HG02763 (cell line): ENCODE data around the gene TTC33.
A peak's percentile ranks its signal among the peaks of the same experiment; 100 is the strongest.
"Not testable (repeated sequence)": the region's sequence is repeated elsewhere in the genome, so short reads cannot be mapped to it uniquely, and the experiment has no call there.

ENCODE experiments used
- ATAC-seq: cut with Tn5 transposase; IDR thresholded peaks from one replicate; pipeline ENCODE4 v1.9.1; 2021; ENCODE audit warnings: mild to moderate bottlenecking, moderate library complexity; ENCODE audit not compliant: unreplicated experiment

The TTC33 gene, protein sequence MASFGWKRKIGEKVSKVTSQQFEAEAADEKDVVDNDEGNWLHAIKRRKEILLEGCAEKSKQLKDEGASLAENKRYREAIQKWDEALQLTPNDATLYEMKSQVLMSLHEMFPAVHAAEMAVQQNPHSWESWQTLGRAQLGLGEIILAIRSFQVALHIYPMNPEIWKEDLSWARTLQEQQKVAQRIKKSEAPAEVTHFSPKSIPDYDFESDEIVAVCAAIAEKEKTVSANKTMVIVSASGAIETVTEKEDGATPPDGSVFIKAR

DNA sequence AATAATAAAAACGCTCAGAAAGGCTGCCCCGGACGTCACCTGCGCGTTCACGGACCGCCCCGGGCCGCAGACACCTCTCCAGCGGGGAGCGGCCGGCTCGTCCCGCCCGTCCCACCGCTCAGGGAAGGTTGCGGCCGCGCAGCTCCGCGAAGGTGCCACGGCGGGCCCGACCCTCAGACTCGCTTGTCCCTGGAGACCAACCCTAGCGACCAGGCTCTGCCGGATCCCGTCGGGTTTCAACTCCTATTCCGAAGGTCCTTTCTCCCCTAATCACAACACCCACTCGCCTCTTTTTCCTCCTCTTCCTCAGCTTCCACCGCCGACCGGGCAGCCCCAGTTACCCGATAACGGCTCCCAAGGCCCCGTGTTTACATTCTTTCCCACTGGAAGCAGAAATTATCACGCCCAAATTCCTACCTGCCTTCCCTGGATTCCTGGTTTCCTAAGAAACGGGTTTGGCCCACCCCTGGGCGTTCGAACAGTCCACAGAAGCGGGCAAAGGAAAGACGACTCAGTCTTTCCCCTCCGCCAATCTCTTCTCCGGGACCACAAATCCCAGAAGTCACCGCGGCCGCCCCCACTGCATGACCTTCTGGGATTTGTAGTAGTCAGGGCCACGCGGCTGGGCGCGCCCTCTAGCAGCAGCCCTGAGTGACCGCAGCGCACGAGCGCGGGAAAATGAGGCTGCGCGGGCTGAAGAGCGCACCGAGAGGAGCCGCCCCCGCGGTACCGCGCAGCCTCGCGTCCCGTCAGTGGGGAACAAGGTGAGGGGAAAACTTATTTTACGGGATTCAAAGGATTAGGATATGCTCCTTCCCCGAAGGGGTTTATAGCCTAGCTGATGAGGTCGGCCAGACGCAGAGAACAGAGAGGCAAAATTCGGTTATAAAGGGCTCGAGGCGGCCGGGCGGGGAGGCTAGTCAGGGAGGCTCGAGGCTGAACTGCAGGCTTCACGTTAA is at the start of gene TTC33:
TSS of gene TTC33 (minus strand) at position 555 of the 959 bp plus-strand sequence. CDS start 8,943 bp downstream, outside the sequence.
- ATAC-seq: peak; percentile 92

DNA sequence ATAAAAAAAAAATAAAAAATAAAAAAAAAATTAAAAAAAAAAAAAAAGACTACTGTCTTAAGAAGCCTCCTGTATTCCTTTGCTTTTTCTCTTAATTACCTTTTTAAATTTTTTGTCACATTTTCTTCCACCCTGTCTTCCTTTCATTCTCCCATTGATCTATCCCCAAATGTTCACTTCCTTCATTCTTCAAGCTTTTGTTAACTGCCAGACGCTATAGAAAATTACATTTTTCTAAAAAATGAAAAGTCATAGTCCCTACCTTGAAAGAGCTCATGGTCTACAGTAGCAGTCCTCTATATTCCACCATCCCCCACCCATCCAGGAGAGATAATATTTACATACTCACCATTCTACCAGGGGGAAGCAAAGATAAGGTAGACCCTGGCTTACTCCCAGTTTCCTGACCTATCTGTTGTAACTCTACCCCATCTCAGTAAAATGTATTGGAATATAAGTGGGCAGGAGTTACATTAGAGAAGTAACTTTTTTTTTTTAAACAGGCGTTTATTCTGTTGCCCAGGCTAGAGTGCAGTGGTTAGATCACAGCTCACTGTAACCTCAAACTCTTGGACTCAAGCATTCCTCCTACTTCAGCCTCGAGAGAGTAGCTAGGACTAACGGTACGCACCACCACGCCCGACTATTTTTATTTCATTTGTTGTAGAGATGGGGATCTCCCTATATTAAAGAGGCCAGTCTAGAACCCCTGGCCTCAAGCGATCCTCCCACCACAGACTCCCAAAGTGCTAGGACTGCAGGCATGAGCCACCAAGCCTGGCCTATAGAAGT is 46.2 kb upstream of the TTC33 start:
- no peak for ATAC-seq

DNA sequence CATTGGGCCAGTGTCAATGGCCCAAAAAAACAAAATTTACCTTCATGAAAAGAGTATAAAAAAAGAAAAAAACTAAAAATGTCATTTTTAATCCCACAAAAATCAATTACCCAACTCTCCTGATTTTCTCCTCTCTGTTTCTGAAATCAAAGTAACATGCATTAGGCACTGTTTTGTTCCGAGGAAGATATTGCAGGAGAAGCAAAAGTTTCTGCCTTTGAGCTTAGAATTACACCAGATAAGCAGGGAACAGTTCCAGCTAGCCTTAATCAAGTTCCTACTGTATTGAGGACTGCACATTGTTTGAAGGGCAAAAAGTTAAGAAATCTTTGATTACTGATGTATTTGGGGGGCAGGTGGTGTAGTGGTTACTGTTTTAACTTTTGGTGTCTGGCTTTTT is 43.5 kb upstream of the TTC33 start:
- ATAC-seq: no peak

DNA sequence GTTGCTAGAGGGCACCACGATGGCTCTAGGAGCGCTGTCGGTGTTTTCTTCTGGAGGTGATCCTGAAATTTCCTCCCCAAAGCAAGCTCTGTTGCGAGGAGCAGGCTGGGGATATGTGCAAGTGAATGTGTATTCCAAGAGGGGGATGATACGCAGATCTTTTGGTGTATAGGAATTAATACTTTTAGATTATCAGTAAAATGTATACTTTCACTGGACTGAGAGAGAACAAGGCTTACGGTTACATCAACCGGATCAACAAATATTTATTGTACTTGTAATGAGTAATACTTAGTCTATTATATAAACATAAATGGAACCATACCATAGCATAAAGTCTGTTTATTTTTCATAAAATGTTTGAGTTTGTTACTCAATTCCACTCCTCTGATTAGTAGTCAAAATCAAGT is 43.0 kb upstream of the TTC33 start:
- ATAC-seq: no peak

DNA sequence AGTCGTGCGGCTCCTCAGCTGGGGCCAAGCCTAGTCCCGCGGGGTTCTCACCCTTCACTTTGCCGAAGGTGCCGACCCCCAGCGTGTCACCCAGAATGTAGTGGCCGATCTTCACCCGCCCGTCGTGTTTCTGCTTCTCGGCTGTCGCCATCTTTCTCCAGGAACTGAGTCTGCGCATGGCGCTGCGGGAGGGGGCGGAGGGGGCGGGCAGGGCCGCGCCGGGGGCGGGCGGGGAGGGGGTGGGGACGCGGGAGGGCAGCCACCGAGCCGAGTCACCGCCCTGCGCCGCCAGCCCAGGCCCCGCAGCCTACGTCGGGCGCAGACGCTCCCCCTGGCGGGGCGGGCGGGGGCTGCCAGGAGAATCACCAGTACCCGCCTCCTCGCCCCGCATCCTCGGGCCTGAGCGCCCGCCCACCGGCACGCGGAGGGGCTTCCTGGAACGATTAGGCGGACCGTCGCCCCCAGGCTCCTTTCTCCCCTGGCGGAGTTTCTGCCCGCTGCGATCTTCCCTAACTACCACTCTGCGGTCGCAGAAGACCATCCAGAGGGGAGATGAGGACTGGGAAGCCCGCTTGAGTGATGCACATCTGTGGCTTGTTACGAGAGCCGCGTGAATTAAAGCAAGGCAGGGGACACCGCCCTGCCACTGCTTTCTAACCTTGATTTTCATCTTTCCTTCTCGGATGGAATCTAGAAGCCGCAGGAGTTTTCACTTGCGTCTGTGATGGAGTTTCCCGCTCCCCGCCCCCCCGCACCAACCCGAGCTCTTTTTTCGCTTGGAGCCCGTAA is 42.4 kb upstream of the TTC33 start, which contains the start of gene PRKAA1:
TSS of gene PRKAA1 (minus strand) at position 363 of the 789 bp plus-strand sequence. CDS start at position 178, 185 bp downstream.
- ATAC-seq: peak; percentile 96

DNA sequence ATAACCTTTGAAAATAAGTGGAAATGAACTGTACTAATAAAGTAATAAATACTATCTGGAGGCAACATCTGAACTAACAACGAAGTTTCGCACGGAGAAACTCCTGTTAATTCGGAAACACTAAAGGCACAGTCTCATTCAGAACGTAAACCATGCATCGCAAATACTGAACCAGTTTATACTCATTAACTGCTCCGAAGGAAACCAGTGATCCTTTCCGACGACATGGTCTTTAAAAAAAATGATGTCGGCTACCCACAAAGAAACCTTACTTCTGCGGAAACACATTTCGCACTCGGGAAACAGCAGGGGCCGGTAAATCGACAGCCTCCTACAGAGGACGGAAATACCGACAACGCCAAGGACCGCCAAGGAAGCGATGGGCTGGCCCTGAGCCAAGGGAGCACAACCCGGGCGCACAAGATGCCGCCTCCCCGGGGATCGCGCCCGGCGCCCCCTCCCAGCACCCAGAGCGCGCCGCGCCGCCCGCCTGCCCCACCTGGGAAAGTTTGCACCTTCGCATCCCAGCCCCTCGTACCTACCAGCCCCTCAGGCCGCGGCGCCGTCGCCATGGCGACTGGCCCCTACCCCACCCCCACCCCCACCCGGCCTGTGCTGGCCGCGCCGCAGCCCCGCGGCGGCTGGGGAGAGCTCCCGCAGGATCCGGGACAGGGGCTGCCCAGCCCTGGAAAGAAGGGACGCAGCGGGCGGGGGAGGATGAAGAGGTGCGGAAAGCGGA is 41.7 kb upstream of the TTC33 start:
- ATAC-seq: peak; percentile 40

DNA sequence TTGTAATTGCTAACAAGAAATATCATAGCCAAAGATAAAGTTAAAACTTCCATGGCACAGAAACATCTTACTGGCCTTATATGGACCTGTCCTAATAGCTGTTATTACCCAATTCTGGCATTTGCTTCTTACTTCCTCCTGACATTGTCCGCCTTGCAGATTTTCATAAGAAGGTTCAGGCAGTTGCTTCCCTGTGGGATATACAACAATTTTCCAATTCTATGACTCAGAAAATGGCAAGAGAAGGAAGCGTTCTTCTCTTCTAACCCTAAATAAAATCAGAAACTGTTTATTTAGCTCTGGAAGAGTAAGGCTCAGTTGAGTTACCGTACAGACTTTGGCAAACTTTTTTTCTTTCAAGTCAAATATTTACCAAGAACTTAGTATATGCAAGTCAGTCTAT is 40.7 kb upstream of the TTC33 start:
- ATAC-seq: no peak

DNA sequence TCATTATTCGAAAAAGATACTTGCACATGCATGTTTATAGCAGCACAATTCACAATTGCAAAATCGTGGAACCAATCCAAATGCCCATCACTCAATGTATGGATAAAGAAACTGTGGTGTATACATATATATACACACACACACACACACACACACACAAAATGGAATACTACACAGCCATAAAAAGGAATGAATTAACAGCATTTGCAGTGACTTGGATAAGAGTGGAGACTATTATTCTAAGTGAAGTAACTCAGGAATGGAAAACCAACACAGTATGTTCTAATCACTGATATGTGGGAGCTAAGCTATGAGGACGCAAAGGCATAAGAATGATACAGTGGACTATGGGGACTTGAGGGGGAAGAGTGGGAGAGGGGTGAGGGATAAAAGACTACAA is 39.1 kb upstream of the TTC33 start:
- ATAC-seq: not testable (repeated sequence)

DNA sequence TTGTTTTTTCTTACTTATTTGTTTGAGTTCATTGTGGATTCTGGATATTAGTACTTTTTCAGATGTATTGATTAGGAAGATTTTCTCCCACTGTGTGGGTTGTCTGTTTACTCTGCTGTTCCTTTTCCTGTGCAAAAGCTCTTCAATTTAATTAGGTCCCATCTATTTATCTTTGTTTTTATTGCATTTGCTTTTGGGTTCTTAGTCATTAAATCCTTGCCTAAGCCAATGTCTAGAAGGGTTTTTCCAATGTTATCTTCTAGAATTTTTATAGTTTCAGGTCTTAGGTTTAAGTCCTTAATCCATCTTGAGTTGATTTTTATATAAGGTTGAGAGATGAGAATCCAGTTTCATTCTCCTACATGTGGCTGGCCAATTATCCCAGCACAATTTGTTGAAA is 38.6 kb upstream of the TTC33 start:
- ATAC-seq: not testable (repeated sequence)

DNA sequence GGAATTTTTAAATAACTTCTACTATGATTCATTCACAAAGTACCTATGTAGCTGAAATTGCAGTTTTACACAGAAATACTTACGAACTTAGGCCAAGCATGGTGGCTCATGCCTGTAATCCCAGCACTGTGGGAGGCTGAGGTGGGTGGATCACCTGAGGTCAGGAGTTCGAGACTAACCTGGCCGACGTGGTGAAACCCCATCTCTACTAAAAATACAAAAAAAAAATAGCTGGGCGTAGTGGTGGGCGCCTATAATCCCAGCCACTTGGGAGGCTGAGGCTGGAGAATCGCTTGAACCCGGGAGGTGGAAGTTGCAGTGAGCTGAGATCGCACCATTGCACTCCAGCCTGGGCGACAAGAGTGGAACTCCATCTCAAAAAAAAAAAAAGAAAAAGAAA is 36.9 kb upstream of the TTC33 start:
- not testable (repeated sequence) for ATAC-seq

DNA sequence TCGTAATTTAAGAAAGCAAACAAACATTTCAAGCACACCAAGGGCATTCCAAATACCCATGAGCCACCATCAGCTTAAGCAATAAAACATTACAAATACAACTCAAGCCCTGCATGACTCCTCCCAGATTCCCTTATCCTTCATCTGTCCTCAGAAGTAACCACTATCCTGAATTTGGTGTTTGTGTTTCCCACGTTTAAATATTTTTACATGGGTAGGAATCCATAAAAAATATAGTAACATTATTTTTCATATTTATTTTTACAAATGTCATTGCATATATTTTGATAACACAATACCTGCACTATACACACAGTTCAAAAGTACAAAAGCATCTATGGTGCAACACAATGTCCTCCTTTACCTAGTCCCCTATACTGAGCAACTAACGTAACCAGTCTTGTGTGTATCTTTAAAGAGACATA is 36.0 kb upstream of the TTC33 start:
- ATAC-seq: no peak

DNA sequence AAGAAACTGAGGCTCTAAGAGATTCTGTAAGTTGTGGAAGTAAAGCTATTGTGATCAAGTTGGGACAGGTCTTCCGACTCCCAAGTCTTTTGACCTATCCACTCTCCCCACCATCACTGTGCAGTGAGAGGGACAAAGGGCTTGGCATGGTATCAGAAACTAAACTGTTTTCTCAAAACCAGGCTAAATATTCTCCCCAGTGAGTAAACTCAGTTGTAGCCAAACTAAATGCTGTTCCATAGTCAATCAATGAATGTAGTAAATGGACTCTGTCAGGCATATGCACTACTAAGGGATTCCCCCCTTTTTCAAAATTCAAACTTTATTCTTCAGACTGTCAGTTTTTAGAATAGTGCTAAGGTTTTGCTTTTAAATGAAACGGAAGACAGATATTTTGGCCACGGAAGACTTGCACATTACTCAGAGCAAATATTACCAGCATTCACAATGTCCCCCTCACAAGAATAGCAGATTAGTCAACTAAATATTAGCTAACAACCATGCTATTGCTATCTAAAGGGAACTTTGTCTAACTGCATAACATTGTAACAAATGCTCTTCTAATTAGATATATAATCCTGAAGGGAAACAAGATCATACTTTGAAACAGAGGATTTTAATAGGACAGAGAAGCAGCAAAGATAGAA is 35.3 kb upstream of the TTC33 start:
- no peak for ATAC-seq

DNA sequence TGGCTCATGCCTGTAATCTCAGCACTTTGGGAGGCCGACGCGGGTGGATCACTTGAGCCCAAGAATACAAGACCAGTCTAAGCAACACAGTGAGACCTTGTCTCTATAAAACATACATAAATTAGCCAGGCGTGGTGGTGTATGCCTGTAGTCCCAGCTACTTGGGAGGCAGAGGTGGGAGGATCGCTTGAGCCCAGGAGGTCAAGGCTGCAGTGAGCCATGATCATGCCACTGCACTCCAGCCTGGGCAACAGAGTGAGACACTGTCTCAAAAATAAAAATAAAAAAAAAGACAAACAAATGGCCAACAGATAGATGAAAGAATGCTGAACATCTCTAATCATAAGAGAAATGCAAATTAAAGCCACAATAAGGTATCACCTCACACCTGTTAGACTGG is 33.2 kb upstream of the TTC33 start:
- not testable (repeated sequence) for ATAC-seq

DNA sequence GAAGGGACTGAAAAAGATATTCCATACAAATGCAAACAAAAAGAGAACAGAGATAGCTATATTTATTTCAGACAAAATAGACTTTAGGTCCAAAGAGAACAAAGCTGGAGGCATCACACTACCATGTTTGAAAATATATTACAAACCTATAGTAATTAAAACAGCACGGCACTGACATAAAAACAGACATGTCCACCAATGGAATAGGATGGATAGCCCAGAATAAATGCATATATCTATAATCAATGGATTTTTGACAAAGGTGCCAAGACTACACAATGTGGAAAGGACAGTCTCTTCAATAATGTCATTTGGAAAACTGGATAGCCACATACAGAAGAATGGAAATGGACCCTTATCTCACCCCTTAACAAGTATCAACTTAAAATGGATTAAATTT is 32.2 kb upstream of the TTC33 start:
- no peak for ATAC-seq

DNA sequence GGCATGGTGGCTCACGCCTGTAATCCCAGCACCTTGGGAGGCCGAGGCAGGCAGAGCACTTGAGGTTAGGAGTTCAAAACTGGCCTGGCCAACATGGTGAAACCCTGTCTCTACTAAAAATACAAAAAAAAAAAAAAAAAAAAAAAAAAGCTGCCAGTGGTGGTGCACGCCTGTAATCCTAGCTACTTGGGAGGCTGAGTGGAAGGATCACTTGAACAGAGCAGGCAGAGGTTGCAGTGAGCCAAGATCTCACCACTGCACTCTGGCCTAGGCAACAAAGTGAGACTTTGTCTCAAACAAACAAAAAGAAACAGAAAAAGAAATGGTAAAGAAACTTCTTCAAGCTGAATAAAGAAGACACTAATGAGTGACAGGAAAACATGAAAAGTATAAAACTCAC is 30.9 kb upstream of the TTC33 start:
- not testable (repeated sequence) for ATAC-seq

DNA sequence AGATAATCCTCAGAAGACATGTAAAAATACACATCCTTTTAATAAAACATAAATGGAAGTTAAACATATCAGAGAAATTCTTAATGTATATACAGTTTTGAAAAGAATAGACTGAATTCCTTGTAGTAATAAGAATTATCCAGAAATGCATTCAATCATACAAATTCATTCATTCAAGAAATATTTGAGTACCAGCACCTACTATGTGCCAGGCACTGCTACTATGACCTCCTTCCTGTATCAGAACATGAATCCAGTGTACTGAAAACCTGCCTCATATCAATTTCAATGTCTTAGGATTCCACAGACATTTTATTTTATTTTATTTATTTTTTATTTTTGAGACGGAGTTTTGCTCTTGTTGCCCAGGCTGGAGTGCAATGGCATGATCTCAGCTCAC is 29.2 kb upstream of the TTC33 start:
- ATAC-seq: no peak

DNA sequence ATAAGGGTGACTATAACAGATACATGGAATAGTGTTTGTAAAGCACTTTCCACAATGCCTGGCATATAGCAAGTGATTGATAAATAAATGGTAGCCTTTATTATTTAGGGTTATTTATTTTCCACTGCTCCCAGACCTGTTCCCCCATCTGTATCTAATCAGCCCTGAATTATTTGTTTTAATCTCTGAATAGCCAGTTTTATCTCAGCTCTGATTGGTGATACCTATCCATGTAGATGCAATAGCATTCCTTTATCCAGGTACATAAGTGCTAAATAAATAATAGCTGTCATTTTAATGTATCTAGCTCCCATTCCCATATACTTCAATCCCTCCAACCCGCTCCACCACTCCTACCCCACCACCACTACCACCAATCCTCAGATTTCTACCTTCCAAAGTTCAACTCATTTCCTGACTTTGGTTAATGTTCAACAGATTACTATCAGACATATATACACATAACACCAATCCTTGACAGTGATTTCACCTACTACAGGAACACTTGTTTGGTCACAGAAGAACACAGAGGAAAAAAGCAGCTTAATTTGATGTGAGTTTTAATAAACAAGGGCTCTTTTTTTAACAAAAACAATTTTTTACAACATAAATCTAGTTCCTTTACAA is 28.4 kb upstream of the TTC33 start:
- ATAC-seq: no peak

DNA sequence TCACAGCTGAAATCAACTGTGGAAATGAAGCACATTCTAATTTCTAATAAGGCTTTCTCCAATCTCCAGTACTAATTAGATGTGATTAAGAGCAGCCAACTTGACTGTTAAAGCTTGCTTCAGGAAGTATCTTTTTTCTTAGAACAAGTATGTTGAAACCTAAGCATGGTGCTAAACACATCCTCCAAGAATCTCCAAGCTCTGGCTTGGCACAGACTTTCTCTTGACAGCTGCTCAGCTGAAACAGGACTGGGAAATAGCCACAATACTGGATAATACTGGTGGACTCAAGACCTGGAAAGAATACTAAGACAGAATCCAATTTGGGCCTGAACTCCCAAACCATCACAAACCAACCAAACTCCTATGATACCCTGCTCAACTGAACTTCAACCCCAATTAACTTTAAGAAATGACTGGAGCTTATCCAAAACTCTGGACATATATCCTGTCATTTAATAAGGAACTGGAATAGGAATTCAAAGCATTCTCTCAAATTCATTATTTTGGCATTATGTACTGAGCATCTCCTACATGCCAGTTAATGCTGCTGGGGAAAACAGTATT is 26.2 kb upstream of the TTC33 start:
- no peak for ATAC-seq
